Brain microvascular endothelial cell (primary cell): ENCODE measurements around the gene ZBTB24.

Experiments
- DNase-seq: peaks from one replicate; pipeline ENCODE4 v3.0.0-alpha.2; 2020
- H3K27ac ChIP-seq: fragments of 250-450 bp; sonication (Bioruptor Pico); 2 replicates; pipeline ENCODE4 v1.5.1; 2020; ENCODE audit warnings: mild to moderate bottlenecking, moderate library complexity
- H3K27me3 ChIP-seq: fragments of 250-450 bp; sonication (Bioruptor Pico); replicated peaks from 2 replicates; pipeline ENCODE4 v1.5.1; 2020; ENCODE audit warnings: mild to moderate bottlenecking
- H3K36me3 ChIP-seq: fragments of 250-450 bp; sonication (Bioruptor Pico); replicated peaks from 2 replicates; pipeline ENCODE4 v1.5.1; 2020; ENCODE audit warnings: mild to moderate bottlenecking
- H3K4me3 ChIP-seq: 2 replicates; pipeline ENCODE4 v1.5.1; 2011; ENCODE audit warnings: low read depth, mild to moderate bottlenecking, control low read depth, low read length, moderate library complexity
- in situ Hi-C: cut with HindIII; loops from 2 replicates; pipeline ENCODE4 v1.10.0; 2017; ENCODE audit warnings: low sequenced_read_pairs, low pct_ligation_motif_present
- TF ChIP-seq, protein P1 (sequence below): IDR thresholded peaks from 2 replicates; pipeline ENCODE4 v1.5.1; 2011; ENCODE audit warnings: low read depth, mild to moderate bottlenecking, moderate library complexity, low read length, control low read depth, inconsistent platforms; ENCODE audit errors: missing control alignments

Gene ZBTB24

DNA sequence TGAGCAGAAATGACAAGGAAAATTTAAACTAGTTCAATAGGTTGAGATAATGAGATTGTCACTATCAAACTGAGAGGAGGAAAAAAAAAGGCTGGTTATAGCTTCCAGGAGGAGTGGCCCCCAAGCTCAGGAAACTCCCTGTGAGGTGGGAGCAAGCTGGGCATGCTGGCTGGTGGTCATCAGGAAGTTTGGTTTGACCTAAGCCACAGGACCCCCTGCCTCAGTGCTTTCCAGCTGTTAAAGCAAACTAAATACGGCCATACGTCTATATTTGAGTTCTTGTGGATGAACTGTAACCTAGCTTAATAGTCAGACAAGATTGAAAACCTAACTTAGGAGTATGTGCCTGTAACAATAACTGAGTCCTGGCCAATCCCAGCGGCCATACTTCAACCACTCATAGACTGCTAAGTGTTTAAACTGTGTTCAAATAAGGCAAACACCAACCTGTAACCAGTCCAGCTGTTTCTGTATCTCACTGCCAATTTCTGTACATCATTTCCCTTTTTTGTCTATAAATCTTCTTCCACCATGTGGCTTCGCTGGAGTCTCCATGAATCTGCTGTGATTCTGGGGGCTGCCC, 24.6 kb upstream of the ZBTB24 start:
- in situ Hi-C loops = no loop called here
- Histone ChIP-seq H3K27ac (no peak overlapping the region), H3K4me3 (no peak overlapping the region), H3K27me3 (no peaks in the 10 kb centered on the region), H3K36me3 (no peaks in the 10 kb centered on the region)
- TF ChIP-seq, protein P1, sequence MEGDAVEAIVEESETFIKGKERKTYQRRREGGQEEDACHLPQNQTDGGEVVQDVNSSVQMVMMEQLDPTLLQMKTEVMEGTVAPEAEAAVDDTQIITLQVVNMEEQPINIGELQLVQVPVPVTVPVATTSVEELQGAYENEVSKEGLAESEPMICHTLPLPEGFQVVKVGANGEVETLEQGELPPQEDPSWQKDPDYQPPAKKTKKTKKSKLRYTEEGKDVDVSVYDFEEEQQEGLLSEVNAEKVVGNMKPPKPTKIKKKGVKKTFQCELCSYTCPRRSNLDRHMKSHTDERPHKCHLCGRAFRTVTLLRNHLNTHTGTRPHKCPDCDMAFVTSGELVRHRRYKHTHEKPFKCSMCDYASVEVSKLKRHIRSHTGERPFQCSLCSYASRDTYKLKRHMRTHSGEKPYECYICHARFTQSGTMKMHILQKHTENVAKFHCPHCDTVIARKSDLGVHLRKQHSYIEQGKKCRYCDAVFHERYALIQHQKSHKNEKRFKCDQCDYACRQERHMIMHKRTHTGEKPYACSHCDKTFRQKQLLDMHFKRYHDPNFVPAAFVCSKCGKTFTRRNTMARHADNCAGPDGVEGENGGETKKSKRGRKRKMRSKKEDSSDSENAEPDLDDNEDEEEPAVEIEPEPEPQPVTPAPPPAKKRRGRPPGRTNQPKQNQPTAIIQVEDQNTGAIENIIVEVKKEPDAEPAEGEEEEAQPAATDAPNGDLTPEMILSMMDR = no peak
- no peak for DNase-seq

DNA sequence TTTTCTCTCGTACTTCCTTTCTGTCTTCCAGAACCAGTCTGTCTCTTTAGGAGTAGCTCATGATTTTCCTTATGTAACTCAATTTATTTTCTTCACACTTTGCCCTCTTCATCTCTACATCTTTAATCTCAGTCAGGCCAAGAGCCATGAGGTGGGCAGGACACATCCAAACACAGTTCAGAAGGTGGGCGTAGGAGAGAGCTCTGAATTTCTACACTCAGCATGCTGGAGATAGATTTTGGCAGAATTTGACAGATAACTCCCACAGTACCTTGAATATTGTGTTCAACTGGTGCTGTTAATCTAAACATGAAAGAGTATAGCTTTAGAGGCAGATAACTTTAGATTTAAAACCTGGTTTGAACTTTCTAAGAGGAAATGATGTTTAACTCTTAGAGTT, 23.8 kb upstream of the ZBTB24 start:
- TF ChIP-seq, protein P1 = no peak
- H3K4me3 ChIP-seq = no peak overlapping the region
- no peak overlapping the region for H3K27ac ChIP-seq
- no peak for DNase-seq
- H3K36me3 ChIP-seq = no peaks in the 10 kb centered on the region
- in situ Hi-C loops = no loop called here
- H3K27me3 ChIP-seq = no peaks in the 10 kb centered on the region

DNA sequence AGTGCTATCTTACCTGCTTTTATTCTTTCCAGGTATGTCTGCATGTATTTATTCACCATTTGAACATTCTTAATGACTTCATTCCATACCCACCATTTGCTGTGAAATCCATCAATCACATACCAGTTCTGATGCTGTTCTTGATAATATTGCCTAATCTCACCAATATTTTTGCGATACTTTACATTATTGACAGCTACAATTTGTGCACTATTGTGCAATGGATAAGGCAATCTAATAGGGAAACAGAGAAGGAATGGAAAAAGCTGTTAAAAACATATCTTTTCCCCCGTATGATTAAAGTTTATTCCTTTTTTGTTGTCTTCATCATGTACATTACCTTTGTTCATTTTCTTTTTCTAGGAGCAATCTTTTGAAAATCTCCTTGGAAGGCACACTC, 23.3 kb upstream of the ZBTB24 start:
- Histone ChIP-seq H3K27ac (no peak overlapping the region), H3K4me3 (no peak overlapping the region), H3K36me3 (no peaks in the 10 kb centered on the region), H3K27me3 (no peaks in the 10 kb centered on the region)
- in situ Hi-C loops = no loop called here
- no peak for DNase-seq
- TF ChIP-seq, protein P1 = no peak

DNA sequence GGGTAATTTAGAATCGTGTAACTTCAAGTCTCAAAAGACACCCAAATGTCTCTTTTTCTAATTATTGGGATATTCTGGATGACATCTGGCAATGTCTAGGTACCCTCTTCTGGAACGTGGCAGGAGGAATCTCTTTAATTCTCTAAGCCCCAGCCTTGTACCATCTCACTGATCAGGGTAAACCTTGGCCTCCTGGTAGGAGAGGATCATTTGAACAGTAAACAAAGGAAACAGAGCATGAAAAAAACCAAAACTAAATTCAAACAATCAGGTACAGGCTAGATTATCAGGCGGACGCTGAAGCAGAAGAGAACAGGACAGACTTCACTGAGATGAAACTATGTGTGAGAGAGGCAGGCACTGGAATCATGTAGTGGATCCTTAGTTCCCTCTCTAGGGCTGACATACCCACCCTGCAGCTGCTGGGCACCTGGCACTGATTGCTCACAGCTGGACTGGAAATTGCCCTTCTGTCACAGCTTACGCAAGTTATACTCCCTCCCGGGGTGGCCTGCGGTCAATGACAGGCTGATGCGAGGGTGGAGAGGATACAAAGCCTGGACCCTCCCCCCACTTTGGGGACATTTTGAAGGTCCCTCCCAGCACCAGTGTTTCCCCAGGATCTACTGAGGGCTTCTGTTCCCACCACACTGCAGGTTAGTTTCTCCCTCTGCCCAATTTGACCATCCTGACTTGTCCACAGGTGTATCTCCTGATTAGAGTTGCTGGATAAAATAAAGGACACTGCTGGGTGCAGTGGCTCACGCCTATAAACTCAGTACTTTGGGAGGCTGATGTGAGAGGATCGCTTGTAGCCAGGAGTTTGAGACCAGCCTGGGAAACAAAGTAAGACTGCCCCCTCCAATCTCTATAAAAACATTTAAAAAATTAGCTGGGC, 20.6 kb upstream of the ZBTB24 start:
- Histone ChIP-seq H3K27ac (no peak overlapping the region), H3K4me3 (no peak overlapping the region), H3K27me3 (no peaks in the 10 kb centered on the region), H3K36me3 (no peaks in the 10 kb centered on the region)
- TF ChIP-seq, protein P1 = no peak
- in situ Hi-C loops = no loop called here
- DNase-seq = no peak

DNA sequence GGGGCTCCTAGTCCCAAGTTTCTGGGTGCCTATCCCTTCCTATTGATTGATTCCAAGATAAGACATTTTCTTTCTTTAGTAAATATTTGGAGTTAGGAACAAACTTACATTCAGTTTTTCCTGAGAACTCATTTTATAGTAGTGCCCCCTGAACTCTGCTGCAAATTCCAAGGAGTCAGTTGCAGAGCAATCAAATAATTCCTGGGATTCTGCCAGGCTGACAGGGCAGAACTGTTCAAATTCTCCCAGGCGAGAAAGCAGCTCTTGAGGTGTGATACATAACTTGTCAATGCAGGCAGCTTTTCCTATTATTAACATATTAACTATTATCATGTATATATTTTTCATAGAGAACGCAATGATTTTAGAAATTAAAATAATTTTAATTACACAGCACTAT, 15.9 kb upstream of the ZBTB24 start:
- no peak for DNase-seq
- in situ Hi-C loops = no loop called here
- Histone ChIP-seq H3K27ac (no peak overlapping the region), H3K27me3 (no peaks in the 10 kb centered on the region), H3K36me3 (no peaks in the 10 kb centered on the region), H3K4me3 (no peak overlapping the region)
- TF ChIP-seq, protein P1 = no peak
